ENCODE measurements around the gene CPSF4. TPM values are rescaled to one million over a fixed set of nuclear protein-coding genes. Genes with fewer than 3 reads are reported as not detected.

CPSF4 gene
- total RNA-seq: 10 to 100 TPM; 24.8 to 69.5 (median 41.8) TPM

DNA sequence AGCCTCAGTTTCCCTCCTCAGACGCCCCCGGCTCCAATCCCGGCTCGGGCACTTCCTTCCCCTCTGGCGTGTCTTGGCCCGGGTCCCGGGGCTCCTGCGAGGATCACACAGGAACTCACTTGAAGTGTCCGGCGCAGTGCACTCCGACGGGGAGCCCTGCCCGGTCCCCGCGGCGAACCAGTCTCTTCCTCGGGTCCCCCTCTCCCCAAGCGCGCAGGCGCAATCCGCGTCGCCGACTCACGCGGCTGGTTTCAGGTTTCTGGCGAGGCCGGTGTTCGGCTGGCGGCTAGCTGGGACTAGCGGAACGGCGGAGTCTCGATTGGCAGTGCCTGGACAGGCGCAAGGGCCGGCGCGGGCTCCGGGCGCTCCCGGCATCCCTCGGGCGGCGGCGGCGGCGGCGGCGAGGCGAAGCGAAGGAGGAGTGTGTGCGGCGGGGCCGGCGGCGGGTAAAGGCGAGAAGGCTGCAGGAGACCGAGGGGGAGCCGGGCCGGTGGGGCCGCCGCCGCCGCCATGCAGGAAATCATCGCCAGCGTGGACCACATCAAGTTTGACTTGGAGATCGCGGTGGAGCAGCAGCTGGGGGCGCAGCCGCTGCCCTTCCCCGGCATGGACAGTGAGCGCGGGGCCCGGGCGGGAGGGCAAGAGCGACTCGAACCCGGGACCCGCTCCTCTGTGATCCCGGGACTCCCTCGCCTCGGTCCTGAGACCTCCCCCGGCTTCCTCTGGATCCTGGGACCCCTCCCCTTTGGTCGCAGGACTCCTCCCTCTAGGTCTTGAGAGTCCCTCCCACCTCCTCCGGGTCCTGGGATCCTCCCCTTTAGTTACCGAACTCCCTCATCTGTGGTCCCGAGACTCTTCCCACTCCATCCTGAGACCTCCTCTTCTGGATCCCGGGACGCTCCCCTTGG lies at the start of gene CPSF4, which contains the start of gene PTCD1:
TSS of gene CPSF4 (plus strand) at position 371 of the 908 bp plus-strand sequence. CDS start at position 511, 140 bp downstream.
TSS of gene PTCD1 (minus strand) at position 226 of the 908 bp plus-strand sequence. CDS start 3,556 bp downstream, outside the sequence.
- peak; percentile 84 to 98 (median 96) for ATAC-seq (replicated peaks in 6 of 8)
- Histone ChIP-seq H3K4me1 (replicated peaks in 1 of 2) (peaks cover 9 to 13% of the 10 kb centered on the region in 2 donors), H3K27ac (peak within 1 kb of the TSS; percentile 60 to 81), H3K4me3 (peak within 1 kb of the TSS; percentile 70 to 94 (median 90))
- 0 to 3% (median 0%) methylated on average over 1 to 10 of the region's 89 CpGs; no CpG with 5 or more reads in 4 of the 10 experiments for WGBS, 10 experiments
- in situ Hi-C loops (cut with MboI; ENCODE audit: low pct_unique_long_range_greater_than_20kb in 2 of 9, low sequenced_read_pairs in 9 of 9, unreplicated experiment in 9 of 9): no loop called here

DNA sequence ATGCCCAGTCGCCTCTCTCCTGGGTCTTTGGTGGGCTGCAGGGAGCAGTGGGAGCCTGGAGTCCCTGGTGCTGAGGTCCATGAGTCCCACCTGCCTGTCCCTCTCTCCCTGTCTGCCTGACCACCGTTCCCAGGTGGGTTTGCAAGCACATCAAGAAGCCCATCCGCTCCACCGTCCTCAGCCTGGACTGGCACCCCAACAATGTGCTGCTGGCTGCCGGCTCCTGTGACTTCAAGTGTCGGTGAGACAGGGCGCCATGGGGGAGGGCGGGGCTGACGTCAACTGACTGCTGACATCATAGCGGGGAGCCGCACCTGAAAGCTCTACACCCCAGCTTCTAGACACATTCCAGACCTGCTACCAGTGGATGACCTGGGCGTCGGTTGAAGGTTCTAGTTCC lies 49.0 kb upstream of the CPSF4 start:
- Histone ChIP-seq H3K4me3 (no peak overlapping the region), H3K27ac (no peak overlapping the region), H3K4me1 (replicated peaks in 1 of 2) (peaks cover 8 to 9% of the 10 kb centered on the region in 2 donors)
- WGBS, 10 experiments: 86 to 100% (median 100%) methylated on average over 1 to 5 of the region's 13 CpGs; no CpG with 5 or more reads in 3 of the 10 experiments
- no peak for ATAC-seq (replicated peaks in 6 of 8)
- in situ Hi-C loops (cut with MboI; ENCODE audit: low pct_unique_long_range_greater_than_20kb in 2 of 9, low sequenced_read_pairs in 9 of 9, unreplicated experiment in 9 of 9): no loop called here

DNA sequence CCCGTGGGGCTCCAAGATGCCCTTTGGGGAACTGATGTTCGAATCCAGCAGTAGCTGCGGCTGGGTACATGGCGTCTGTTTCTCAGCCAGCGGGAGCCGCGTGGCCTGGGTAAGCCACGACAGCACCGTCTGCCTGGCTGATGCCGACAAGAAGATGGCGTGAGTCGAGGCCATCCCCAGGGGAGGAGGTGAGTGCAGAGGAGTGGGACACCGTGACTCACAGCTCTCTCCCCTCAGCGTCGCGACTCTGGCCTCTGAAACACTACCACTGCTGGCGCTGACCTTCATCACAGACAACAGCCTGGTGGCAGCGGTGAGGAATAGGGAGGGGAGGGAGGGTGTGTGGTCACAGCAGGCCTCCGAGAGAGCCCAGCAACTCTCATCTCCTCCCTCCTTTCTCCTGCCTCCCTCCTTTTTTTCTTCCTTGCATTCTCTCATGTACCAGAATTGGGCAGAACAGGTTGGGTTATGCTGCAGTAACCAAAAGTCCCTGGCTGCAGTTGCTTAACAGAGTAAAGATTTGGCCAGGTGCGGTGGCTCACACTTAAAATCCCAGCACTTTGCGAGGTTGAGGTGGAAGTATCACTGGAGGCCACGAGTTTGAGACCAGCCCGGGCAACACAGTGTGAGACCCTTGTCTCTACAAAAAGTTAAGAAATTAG lies 47.7 kb upstream of the CPSF4 start:
- no peak overlapping the region for H3K4me3 ChIP-seq
- in situ Hi-C loops (cut with MboI; ENCODE audit: low pct_unique_long_range_greater_than_20kb in 2 of 9, low sequenced_read_pairs in 9 of 9, unreplicated experiment in 9 of 9): no loop called here

DNA sequence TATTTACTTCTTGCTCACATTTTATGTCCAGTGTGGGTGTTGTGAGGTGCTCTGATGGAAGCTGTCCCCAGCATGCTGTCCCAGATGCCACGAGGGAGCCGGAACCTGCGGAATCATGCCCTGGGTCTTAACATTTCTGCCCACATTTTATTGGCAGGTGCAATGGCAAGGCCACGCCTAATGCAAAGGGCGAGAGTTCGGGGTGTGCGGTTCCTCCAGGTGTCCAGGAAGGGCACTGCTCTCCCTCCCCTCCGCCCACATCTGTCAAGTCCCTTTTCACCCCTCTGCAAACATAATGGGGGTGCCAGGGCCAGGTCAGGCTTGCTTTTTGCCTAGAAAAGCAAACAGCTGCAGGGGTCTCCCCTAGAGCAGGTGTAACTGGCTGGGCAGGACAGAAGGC lies 46.7 kb upstream of the CPSF4 start:
- H3K4me3 ChIP-seq: peak overlapping the region in 4 of 5 donors; percentile 33 to 47 (median 41)
- H3K4me1 ChIP-seq (replicated peaks in 1 of 2): peaks cover 8 to 9% of the 10 kb centered on the region in 2 donors
- no peak for ATAC-seq (replicated peaks in 6 of 8)
- H3K27ac ChIP-seq: no peak overlapping the region
- 80 to 100% (median 88%) methylated on average over 1 to 3 of the region's 8 CpGs; no CpG with 5 or more reads in 7 of the 10 experiments for WGBS, 10 experiments
- in situ Hi-C loops (cut with MboI; ENCODE audit: low pct_unique_long_range_greater_than_20kb in 2 of 9, low sequenced_read_pairs in 9 of 9, unreplicated experiment in 9 of 9): no loop called here

More for the DNA sequence above, 47.7 kb upstream of the CPSF4 start:
- Histone ChIP-seq H3K4me1 (replicated peaks in 1 of 2) (peaks cover 8 to 9% of the 10 kb centered on the region in 2 donors), H3K27ac (no peak overlapping the region)
- no peak for ATAC-seq (replicated peaks in 6 of 8)
- 68 to 100% (median 93%) methylated on average over 1 to 9 of the region's 23 CpGs; no CpG with 5 or more reads in 3 of the 10 experiments for WGBS, 10 experiments

DNA sequence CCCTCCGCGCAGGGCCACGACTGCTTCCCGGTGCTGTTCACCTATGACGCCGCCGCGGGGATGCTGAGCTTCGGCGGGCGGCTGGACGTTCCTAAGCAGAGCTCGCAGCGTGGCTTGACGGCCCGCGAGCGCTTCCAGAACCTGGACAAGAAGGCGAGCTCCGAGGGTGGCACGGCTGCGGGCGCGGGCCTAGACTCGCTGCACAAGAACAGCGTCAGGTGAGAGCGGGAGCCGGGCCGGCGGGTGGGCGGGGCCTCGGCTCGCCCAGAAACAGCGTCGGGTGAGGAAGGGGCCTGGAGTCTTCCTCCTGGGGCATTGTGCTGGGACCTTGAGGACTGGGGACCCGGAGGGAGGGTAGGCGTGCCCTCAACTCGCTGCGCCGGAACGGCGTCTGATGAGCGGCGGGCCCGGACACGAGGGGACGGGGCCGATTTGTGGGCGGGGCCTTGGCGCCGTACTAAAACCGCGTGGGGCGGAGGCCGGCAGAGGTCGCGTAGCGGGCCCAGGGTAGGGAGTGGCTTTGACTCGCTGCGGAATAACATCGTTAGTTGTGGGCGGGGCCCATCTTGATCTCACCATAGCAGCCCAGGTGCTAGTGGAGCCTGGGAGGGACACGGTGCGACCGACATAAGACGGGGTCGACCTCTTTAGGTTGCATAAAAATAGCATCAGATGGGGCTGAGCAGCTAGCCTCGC lies 45.9 kb upstream of the CPSF4 start:
- H3K27ac ChIP-seq: peak overlapping the region; percentile 36 to 67
- peaks cover 8 to 9% of the 10 kb centered on the region in 2 donors for H3K4me1 ChIP-seq (replicated peaks in 1 of 2)
- in situ Hi-C loops (cut with MboI; ENCODE audit: low pct_unique_long_range_greater_than_20kb in 2 of 9, low sequenced_read_pairs in 9 of 9, unreplicated experiment in 9 of 9): no loop called here
- WGBS, 10 experiments: 0 to 20% methylated on average over 2 to 3 of the region's 68 CpGs; no CpG with 5 or more reads in 8 of the 10 experiments
- ATAC-seq (replicated peaks in 6 of 8): peak; percentile 78 to 87 (median 84)
- peak overlapping the region; percentile 33 to 47 (median 41) for H3K4me3 ChIP-seq

DNA sequence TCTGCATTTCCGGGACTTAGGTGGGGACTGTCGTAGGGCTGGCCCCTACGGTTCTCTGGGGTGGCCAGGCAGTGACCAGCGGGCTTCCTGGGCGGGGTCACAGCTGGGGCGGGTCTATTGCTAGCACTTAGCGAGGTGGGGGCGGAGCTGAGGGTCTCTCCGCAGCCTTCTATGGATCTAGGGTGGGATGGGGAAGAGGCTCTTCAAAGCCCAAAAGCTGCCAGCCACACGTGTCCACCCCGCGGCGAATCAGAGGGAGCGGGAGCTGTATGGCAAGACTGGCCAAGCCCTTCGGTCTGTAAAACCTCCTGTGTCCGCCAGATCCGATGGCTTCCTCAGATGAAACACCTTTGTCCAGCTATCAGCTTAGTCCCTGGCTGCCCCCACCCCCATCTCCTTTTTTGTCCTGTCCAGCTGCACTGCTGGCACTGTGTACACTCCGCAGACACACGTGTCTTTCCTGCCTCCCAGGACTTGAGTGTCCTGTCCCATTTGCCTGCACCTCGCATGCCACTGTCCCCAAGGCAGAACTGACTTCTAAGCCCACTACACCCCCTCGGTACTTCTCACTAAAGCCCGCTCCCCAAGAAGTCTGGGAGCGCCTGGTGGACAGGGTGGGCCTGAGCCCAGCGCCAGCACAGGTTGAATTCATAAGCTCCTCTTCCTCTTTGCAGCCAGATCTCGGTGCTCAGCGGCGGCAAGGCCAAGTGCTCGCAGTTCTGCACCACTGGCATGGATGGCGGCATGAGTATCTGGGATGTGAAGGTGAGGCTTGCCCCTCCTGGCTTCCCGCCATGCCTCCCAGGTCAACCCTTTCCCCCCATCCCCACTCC lies 45.2 kb upstream of the CPSF4 start:
- WGBS, 10 experiments: 0 to 90% (median 33%) methylated on average over 1 to 7 of the region's 30 CpGs; no CpG with 5 or more reads in 5 of the 10 experiments

DNA sequence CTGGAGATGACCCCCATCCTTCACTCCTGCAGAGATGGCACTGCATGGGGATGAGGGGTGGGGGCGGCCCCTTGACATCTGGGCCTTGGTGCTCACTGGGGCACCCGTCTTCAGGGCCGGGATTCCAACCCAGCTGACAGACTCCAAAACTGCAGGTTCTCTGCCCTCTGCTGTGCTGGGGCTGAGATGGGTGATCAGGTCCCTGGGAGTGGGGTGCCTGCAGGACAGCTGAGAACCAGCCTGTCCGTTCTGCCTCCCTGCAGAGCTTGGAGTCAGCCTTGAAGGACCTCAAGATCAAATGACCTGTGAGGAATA lies 44.6 kb upstream of the CPSF4 start:
- WGBS, 10 experiments: 100% methylated on average over 1 of the region's 4 CpGs; no CpG with 5 or more reads in 9 of the 10 experiments
- no peak overlapping the region for H3K4me3 ChIP-seq
- in situ Hi-C loops (cut with MboI; ENCODE audit: low pct_unique_long_range_greater_than_20kb in 2 of 9, low sequenced_read_pairs in 9 of 9, unreplicated experiment in 9 of 9): no loop called here
- H3K4me1 ChIP-seq (replicated peaks in 1 of 2): peaks cover 8 to 9% of the 10 kb centered on the region in 2 donors
- no peak for ATAC-seq (replicated peaks in 6 of 8)
- peak overlapping the region in 1 of 2 donors; percentile 36 for H3K27ac ChIP-seq

More for the DNA sequence above, 45.2 kb upstream of the CPSF4 start:
- Histone ChIP-seq H3K4me1 (replicated peaks in 1 of 2) (peaks cover 8 to 9% of the 10 kb centered on the region in 2 donors), H3K27ac (peak overlapping the region; percentile 36 to 67), H3K4me3 (peak overlapping the region; percentile 33 to 47 (median 41))
- in situ Hi-C loops (cut with MboI; ENCODE audit: low pct_unique_long_range_greater_than_20kb in 2 of 9, low sequenced_read_pairs in 9 of 9, unreplicated experiment in 9 of 9): no loop called here
- peak in 7 of 8 experiments; percentile 67 to 80 (median 78) for ATAC-seq (replicated peaks in 6 of 8)

DNA sequence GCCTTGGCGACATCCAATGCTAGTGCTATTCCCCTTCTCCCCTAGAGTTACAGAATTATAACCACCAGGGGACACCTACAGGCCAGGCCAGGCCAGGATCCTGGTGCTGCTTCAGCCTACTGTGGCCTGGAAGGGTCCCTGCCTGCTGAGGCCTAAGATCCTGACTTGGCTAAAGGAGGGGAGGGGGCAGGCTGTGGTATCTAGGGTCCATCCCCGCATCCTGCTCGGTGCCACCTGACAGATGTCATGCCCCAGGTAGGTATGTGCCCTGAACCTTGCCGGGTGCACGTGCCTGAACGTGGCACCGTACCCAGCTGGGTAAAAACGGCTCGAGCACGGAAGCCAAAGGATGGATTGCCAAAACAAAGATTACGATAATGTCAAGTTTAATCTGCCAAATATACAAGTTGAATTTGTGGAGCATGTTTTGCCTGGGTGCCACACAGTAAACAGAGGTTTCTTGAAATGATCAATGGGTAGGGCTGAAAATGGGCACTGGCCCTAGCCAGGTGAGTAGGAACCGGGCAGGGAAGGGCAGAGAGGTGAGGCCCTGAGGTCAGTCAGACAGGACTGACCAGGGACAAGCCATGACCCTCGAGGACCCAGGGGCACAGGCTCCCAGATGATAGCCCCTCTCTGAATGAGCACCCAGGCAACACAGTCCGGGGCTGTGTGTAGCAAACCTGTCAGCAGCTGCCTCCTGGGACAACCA lies 43.0 kb upstream of the CPSF4 start:
- in situ Hi-C loops (cut with MboI; ENCODE audit: low pct_unique_long_range_greater_than_20kb in 2 of 9, low sequenced_read_pairs in 9 of 9, unreplicated experiment in 9 of 9): no loop called here
- WGBS, 10 experiments: 88 to 100% (median 98%) methylated on average over 1 to 11 of the region's 14 CpGs; no CpG with 5 or more reads in 4 of the 10 experiments

DNA sequence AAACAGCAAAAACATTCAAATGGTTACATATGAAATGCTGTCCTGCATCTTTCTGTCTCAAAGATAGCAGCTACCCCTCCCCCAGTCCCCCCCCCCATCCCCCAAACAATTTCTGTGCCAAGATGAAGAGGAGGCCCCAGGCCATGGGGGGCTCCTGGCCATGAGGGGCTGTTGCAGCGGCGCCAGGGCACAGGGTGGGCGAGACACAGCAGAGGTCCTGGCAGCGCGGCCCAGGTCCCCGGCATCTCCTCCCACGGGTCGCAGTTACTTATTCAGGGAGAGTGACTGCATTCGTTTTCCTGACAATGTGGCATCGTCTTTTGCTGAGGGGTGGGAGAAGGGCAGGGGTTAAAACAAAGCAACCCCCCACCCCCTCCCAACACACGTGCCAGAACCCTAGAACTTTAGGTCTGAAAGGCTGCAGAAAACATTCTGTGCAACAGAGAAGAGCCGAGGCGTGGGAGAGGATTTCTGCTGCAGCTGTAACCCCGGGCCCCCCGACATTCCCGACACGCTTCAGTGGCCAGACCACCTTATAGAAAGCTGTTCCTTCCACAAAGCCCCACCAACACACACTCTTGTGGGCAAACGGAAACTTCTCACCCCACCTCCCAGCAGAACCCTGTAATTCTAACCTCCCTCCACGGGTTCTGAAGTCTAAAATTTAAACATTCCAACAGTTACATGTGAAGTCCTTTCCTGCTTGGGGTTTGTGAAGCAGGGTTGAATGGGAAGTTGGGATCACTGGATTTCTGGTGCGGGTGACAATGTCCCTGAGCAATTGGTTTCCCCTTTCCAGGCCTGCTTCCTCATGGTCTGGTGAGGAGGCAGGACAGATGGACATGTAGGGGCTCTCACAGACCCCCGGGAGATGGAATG lies 42.1 kb upstream of the CPSF4 start:
- no peak overlapping the region for H3K27ac ChIP-seq
- H3K4me1 ChIP-seq (replicated peaks in 1 of 2): peaks cover 8 to 9% of the 10 kb centered on the region in 2 donors
- H3K4me3 ChIP-seq: no peak overlapping the region
- ATAC-seq (replicated peaks in 6 of 8): no peak
- WGBS, 10 experiments: 40 to 100% (median 89%) methylated on average over 1 to 5 of the region's 21 CpGs; no CpG with 5 or more reads in 4 of the 10 experiments
- in situ Hi-C loops (cut with MboI; ENCODE audit: low pct_unique_long_range_greater_than_20kb in 2 of 9, low sequenced_read_pairs in 9 of 9, unreplicated experiment in 9 of 9): no loop called here

More for the DNA sequence above, 43.0 kb upstream of the CPSF4 start:
- no peak for ATAC-seq (replicated peaks in 6 of 8)
- H3K4me3 ChIP-seq: no peak overlapping the region
- no peak overlapping the region for H3K27ac ChIP-seq
- peaks cover 8 to 9% of the 10 kb centered on the region in 2 donors for H3K4me1 ChIP-seq (replicated peaks in 1 of 2)

DNA sequence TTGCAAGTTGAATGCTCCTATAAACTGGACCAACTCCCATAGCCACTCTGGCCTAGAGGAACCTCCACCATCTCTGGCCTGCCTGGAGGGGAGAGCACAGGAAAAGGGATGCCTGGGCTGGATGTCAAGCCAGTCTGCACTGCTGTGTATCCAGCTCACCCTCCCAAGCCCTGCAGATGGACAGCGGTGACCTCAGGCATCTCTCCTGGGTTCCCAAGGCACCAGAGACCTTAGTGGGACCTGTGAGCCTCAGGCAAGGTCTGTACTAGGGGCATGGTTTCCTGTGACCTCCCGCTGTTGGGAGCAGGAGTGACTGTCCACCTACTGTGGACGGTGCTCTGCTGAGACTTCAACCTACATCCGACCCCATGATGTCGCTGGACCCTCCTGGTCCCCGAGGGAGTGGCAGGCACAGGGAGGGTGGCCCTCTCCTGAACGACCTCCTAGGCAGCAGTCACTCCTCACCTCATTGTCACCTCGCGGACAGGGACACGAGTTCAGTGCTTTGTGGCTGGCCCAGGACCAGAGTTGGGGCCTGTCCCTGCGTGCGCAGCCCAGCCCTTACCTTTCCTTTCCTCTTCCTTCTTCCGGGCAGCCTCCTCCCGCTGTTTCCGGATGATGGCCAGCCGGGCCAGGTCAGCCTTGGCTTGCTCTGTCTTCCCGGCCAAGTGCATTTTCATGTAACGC lies 41.3 kb upstream of the CPSF4 start:
- Histone ChIP-seq H3K27ac (no peak overlapping the region), H3K4me1 (replicated peaks in 1 of 2) (peaks cover 8 to 9% of the 10 kb centered on the region in 2 donors), H3K4me3 (no peak overlapping the region)
- in situ Hi-C loops (cut with MboI; ENCODE audit: low pct_unique_long_range_greater_than_20kb in 2 of 9, low sequenced_read_pairs in 9 of 9, unreplicated experiment in 9 of 9): no loop called here
- 60 to 97% (median 92%) methylated on average over 2 to 9 of the region's 18 CpGs; no CpG with 5 or more reads in 4 of the 10 experiments for WGBS, 10 experiments
- no peak for ATAC-seq (replicated peaks in 6 of 8)
